HS-27A (cell line): ENCODE measurements around the gene NSRP1.
"Not testable (repeated sequence)": the region's sequence is repeated elsewhere in the genome, so short reads cannot be mapped to it uniquely, and the experiment has no call there.

Experiments used
- DNase-seq: peaks from one replicate; pipeline ENCODE4 v3.0.0-alpha.2; 2012; ENCODE audit warnings: low read depth, missing footprints

Gene NSRP1

DNA sequence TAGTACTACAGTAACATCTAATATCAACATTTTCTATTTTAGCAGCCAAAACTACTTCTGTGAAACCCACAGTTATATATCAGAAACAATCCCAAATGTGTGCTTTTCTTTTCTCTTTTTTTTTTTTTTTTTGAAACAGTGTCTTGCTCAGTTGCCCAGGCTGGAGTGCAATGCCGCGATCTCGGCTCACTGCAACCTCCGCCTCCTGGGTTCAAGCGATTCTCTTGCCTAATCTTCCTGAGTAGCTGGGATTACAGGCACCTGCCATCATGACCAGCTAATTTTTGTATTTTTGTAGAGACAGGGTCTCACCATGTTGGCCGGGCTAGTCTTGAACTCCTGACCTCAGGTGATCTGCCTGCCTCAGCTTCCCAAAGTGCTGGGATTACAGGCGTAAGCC lies 2.0 kb downstream of the NSRP1 start:
- not testable (repeated sequence) for DNase-seq

GRCh38 chr17:30124273-30124796 lies 7.7 kb downstream of the NSRP1 start:
- DNase-seq: no peak

- no peak for DNase-seq
Measured at GRCh38 chr17:30130121-30130520, 13.5 kb downstream of the NSRP1 start.

GRCh38 chr17:30132615-30133014 lies 16.0 kb downstream of the NSRP1 start:
- no peak for DNase-seq

- DNase-seq: no peak
Measured at GRCh38 chr17:30133197-30133596, 16.6 kb downstream of the NSRP1 start.

GRCh38 chr17:30134551-30134950 lies 17.9 kb downstream of the NSRP1 start:
- no peak for DNase-seq

DNA sequence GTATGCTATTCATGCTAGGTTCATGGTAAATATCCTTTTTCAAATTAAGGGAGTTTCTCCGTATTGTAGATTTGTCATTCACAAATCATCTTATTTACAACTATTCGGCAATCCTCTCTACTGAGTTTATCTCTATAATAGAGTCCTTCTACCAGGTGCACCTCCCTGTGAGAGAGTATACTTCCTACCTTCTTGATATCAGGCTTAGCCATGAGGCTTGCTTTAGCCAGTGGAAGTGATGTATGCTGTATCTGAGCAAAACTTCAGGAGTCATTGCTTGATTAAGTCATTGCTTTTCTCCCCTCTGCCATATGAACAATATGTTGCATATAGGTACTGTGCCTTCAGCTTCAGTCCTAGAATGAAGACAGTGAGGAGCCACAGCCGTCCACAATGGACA lies 20.5 kb downstream of the NSRP1 start:
- DNase-seq: no peak

- DNase-seq: not testable (repeated sequence)
Measured at GRCh38 chr17:30147860-30148259, 31.2 kb downstream of the NSRP1 start.

DNA sequence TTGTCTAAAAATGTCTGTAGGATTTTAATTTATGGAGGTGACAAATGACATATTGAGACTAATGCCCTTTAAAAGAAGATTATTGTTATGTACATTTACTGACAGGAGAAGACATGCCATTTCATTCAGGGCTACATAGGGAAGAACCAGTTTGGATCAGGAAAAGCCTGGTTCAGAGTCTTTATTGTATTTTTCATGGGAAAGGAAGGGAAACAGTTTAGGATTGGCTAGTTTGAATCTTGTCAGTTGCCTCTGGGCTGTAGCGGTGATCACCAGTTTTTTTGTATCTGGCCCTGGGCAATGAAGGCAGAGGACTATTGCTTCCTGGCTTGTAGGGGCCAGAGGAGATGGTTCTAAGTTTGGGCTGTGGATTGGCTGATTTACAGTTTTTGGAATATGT lies 31.8 kb downstream of the NSRP1 start:
- DNase-seq: no peak

DNA sequence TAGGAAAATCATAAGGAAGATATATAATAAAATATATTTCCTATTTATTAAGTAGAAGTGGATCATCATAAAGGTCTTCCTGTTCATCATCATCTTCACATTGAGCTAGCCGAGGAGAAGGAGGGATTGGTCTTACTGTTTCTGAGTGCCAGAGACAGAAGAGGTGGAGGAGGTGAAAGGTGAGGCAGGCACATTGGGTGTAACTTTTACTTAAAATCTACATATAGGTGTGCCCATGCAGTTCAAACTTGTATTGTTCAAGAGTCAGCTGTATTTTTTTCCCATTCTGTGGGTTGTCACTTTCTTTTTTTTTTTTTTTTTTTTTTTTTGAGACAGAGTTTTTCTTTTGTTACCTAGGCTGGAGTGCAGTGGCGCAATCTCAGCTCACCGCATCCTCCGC lies 34.9 kb downstream of the NSRP1 start:
- no peak for DNase-seq

DNA sequence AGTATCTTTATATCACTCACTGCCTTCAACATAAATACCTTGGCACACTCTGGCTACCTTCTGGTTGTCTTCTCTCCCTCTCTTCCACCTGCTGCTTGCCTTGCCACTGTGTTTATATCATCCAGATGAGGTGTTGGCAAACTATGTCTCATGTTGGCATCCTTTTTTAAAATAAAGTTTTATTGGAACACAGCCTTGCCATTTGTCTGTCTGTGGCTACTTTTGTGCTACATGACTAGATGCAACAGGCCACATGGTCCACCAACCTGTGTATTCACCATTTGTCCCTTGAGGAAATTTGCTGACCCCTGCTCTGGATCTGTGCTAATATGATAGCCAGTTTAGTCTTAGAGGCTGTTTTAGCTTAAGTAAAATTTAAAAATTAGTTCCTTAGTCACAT lies 36.8 kb downstream of the NSRP1 start:
- DNase-seq: no peak

DNA sequence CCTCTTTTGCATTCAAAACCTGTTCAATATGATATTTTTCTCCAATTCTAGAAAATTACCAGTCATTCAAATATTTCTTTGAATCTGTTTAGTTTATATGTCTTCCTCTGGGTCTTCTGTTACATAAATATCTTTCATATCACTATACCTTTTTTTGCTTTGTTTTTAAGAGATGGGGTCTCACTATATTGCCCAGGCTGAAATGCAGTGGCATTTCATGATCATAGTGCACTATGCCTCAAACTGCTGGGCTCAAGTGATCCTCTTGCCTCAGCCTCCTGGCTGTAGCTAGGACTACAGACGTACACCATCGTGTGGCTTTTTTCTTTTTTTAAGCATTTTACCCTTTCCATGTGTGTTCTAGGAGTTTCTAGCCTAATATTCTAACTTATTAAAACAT lies 38.8 kb downstream of the NSRP1 start:
- no peak for DNase-seq

DNA sequence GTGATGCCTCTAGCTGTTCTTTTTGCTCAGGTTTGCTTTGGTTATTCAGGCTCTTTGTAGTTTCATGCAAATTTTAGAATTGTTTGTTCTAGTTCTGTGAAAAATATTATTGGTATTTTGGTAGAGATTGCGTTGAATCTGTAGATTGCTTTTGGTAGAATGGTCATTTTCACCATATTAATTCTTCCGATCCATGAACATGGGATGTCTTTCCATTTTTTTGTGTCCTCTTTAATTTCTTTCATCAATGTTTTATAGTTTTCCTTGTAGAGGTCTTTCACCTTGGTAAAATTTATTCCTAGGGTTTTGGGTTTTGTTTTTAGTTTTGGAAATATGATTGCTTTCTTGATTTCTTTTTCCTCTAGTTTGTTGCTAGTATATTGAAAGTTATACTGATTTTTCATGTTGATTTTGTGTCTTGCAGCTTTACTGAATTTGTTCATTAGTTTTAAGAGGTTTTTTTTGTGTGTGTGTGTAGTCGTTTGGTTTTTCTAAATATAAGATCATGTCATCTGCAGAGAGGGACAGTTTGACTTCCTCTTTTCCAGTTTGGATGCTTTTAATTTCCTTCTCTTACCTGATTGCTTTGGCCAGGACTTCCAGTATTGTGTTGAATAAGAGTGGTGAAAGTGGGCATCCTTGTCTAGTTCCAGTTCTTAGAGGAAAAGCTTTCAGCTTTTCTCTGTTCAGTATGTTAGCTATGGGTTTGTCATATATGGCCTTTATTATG lies 42.4 kb downstream of the NSRP1 start:
- no peak for DNase-seq

DNA sequence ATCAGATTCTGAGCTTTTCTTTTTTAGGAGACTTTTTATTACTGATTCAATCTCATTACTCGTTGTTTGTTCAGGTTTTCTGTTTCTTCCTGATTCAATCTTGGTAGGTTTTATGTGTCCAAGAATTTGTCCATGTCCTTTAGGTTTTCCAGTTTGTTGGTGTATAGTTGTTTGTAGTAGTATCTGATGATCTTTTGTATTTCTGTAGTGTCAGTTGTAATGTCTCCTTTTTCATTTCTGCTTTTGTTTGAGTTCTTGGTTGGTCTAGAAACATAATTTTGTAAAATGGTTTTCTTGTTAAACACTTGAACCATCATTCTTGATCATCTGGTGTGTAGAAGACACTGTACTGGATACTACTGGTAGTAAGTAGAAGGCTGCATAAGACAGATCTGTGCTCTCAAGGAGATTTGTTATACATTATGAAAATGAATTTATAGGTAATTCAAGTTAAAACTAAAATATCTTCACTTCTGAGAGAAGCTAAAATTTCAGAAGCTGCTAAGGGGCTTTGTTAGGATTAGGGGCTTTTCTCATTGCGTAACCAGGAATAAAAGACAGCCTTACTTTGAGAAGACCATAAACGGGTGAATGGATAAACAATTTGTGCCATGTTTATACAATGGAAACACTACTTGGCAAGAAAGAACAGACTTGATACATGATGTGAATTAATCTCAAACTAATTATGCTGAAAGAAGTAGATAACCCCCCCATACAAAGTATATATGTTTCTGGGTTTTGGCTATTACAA lies 44.0 kb downstream of the NSRP1 start:
- DNase-seq: no peak

DNA sequence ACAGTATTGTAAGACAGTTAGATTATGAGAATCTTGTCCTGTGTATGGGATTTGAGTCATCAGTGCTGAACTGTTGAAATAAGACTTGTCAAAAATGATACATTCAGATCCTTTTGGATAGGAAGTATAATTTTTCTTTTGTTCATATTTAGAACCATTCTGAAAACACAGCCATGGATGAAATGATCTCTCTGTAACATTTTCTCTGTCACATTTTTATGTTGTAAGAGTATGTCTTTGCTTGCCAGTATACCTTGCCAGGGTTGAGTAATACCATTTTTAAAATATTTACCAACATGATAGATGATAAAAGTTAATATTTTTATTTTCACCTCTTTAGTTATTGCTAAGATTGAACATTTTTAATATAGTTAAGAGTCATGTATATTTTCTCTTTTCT lies 45.0 kb downstream of the NSRP1 start:
- no peak for DNase-seq

DNA sequence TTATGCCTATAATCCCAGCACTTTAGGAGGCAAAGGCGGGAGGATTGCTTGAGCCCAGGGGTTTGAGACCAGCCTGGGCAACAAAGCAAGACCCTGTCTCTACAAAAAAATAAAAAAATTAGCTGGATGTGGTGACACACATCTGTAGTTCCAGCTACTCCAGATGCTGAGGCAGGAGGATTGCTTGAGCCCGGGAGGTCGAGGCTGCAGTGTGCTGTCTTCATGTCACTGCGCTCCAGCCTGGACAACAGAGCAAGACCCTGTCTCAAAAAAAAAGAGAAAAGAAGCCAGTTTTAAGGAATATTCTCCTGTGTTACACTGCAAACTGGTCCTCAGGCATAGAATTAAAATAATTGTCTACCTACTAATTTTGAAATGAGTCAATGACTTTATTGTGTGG lies 47.9 kb downstream of the NSRP1 start:
- no peak for DNase-seq

GRCh38 chr17:30165147-30165546 lies 48.5 kb downstream of the NSRP1 start:
- no peak for DNase-seq

DNA sequence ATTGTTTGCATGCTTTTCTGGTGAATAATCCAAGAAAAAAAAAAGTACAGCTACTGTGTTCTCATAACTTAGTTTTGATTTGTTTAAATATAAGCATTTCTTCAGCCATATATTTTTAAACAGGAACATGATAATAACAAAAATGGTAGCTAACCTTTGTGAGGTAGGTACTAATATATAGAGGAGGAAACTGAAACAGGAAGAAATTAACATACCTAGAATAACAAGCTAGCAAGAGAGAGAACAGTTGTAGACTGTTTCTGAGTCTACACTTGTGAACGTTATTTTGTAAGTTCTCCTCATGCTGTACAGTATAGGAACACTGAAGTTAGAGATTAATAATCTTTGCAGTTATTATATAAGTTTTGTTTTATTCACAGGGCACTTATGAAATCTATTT lies 49.3 kb downstream of the NSRP1 start:
- no peak for DNase-seq

- DNase-seq: no peak
Measured at GRCh38 chr17:30170415-30170987, 53.9 kb downstream of the NSRP1 start.

DNA sequence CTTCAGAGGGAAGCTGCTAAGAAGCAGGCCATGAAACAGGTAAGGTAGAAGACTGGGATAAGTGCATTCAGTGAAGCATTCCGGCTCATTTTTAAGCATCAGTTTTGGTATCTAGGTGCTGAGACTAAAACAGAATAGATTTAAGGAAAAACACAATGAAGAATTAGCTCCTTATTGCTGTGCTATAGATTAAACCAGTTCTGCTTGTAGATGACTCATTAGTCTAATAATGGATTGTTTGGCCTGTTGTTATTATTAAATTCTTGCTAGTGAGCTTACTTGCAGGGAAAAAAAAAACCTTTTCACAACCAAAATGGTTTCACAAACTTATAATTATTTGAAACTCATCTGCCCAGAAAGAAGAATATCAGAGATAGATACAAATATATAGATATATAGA lies 55.9 kb downstream of the NSRP1 start:
- no peak for DNase-seq

DNA sequence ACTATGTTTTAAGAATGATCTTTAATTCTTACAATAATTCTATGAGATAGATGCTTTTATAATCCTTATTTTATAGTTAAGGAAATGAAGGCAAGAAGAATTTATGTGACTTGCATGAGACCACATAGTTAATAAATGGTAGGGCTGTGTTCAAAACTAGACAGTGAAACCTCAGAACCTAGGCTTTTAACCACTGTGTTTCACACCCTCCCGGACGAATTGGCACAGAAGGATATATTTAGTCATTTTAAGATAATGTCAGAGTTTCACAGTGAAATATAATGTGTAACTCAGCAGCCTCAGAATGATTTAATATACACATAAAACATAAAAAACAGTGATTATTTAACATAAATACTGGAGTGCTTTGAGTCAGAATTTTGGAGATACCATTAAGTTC lies 57.0 kb downstream of the NSRP1 start:
- DNase-seq: no peak

DNA sequence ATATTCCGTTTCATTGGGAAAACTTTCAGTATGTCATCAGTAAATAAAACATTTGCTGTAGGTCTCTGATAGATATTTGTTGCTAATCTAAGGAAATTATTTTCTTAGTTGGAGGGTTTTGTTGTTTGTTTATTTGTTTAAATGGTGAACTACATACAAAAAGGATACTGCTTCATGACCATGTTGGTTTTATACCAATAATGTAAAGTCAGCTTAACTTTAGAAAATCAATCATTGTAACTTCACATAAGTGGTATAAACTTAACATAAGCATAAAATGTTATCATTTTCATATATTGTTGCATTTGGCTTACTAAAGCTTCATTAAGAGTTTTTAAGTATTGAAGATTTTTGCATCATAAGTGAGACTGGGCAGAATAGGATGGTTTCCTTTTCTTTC lies 57.9 kb downstream of the NSRP1 start:
- no peak for DNase-seq

GRCh38 chr17:30176855-30177254 lies 60.2 kb downstream of the NSRP1 start:
- DNase-seq: no peak
